ENCODE results near the gene LDB2.

GRCh38 chr4:16931339-16932305 lies 33.2 kb upstream of the LDB2 start:
- TF ChIP-seq CTCF (IDR thresholded peaks at IDR 0.05; ENCODE audit: low read length) (no peak), EZH2 (IDR thresholded peaks at IDR 0.05; ENCODE audit: borderline replicate concordance, low read length) (no peak)

All from OCI-LY1 (cell line).